Transverse colon (tissue), 3 donors: ENCODE results near the gene CTSF.

ENCODE experiments used
- CTCF ChIP-seq, 5 experiments: fragments of 200-600 bp in 3 of 5; fragments of 450-650 bp in 2 of 5; sonication (generic) in 3 of 5; IDR thresholded peaks; 1 replicate in 2 of 5; 2 replicates in 3 of 5; pipeline ENCODE4 v1.5.1; 2016 to 2017; ENCODE audit warnings: antibody characterized with exemption in 5 of 5, inconsistent platforms in 3 of 5, mild to moderate bottlenecking in 2 of 5, moderate library complexity in 1 of 5
- POLR2A ChIP-seq: fragments of 450-650 bp; IDR thresholded peaks from one replicate; pipeline ENCODE4 v1.6.1; 2016; ENCODE audit warnings: antibody characterized with exemption, mild to moderate bottlenecking, moderate library complexity

GRCh38 chr11:66549696-66550095 lies 18.7 kb downstream of the CTSF start:
- TF ChIP-seq POLR2A = no peak
- no peak for TF ChIP-seq CTCF (IDR thresholded peaks at IDR 0.05)
